OCI-M2 (cell line): ENCODE results near the gene FCER1A.
"Not testable (repeated sequence)": the region's sequence is repeated elsewhere in the genome, so short reads cannot be mapped to it uniquely, and the experiment has no call there.

ENCODE experiments used
- DNase-seq: peaks from one replicate; lab custom pipeline; 2025; ENCODE audit not compliant: unreplicated experiment; lab: John Stamatoyannopoulos, UW

Gene FCER1A

DNA sequence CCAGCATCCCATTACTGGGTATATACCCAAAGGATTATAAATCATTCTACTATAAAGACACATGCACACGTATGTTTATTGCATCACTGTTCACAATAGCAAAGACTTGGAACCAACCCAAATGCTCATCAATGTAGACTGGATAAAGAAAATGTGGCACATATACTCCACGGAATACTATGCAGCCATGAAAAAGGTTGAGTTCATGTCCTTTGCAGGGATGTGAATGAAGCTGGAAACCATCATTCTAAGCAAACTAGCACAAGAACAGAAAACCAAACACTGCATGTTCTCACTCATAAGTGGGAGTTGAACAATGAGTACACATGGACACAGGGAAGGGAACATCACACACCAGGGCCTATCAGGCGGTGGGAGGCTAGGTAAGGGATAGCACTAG is 47.2 kb downstream of the FCER1A start:
- DNase-seq, result not testable (repeated sequence)

DNA sequence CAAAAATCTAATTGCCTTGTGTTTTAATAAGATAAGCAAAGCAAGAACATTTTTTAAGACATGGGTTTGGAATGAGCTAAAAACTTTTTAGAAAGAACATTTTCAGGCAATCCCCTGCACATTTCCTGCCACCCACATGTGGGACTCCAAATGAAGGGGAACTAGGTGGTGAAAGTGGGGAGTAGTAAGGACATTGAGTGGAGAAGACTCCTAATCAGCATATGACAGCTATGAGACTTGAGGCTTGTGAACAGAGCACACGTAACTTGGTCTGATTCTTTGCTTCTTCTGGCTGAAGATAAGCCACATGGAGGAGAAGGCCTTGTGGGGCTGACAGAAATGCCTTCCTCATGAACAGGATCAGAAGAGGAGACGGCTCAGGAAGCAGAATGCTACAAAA is 50.3 kb downstream of the FCER1A start:
- DNase-seq, result no peak
